ENCODE measurements around the gene SIRT7.
A peak's percentile ranks its signal among the peaks of the same experiment; 100 is the strongest.

The SIRT7 gene, protein sequence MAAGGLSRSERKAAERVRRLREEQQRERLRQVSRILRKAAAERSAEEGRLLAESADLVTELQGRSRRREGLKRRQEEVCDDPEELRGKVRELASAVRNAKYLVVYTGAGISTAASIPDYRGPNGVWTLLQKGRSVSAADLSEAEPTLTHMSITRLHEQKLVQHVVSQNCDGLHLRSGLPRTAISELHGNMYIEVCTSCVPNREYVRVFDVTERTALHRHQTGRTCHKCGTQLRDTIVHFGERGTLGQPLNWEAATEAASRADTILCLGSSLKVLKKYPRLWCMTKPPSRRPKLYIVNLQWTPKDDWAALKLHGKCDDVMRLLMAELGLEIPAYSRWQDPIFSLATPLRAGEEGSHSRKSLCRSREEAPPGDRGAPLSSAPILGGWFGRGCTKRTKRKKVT

DNA sequence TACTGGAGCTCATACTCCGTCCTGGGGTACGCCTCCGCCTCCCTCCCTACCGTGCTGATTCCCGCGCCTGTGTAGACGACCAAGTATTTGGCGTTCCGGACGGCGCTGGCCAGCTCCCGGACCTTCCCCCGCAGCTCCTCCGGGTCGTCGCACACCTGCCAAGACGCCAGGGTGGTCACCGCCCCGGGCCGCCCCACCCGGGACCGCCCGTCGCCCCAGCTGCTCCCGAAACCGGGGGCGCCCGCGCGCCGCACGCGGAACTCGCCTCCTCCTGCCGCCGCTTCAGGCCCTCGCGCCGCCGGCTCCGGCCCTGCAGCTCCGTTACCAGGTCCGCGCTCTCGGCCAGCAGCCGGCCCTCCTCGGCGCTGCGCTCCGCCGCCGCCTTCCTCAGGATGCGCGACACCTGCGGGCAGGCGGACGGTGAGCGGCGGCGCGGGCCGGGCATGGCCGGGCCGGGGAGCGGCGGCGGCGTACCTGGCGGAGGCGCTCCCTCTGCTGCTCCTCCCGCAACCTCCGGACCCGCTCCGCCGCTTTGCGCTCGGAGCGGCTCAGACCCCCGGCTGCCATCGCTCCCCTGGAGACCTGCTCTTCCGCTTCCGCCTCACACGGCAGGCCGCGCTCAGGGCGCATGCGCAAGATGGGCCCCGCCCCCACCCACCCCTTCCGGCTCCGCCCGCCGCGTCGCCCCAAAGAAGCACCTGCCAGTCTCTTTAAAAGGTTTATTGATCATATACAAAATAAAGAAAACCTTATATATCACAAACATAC, at the start of gene SIRT7:
Gene SIRT7 (minus strand): TSS at position 612 of the 768 bp plus-strand sequence. CDS start 45 bp downstream, at position 567.
- DNase-seq (ENCODE audit: low read depth): peak; percentile 49

DNA sequence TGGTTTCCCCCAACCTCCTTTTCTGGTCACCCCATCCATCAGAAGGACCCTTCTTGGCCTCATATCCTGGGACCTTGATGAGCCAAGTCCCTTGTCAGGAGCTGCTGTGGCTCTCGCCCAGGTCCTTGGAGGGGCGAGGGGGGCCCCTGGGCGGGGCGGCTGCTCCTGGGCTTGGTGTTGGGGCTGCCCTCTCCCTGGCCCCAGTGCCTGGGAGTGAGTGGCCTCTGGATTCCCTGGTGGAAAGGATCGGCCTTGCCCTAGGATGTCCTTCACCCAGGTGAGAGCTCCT, 49.2 kb upstream of the SIRT7 start:
- DNase-seq (ENCODE audit: low read depth): no peak

DNA sequence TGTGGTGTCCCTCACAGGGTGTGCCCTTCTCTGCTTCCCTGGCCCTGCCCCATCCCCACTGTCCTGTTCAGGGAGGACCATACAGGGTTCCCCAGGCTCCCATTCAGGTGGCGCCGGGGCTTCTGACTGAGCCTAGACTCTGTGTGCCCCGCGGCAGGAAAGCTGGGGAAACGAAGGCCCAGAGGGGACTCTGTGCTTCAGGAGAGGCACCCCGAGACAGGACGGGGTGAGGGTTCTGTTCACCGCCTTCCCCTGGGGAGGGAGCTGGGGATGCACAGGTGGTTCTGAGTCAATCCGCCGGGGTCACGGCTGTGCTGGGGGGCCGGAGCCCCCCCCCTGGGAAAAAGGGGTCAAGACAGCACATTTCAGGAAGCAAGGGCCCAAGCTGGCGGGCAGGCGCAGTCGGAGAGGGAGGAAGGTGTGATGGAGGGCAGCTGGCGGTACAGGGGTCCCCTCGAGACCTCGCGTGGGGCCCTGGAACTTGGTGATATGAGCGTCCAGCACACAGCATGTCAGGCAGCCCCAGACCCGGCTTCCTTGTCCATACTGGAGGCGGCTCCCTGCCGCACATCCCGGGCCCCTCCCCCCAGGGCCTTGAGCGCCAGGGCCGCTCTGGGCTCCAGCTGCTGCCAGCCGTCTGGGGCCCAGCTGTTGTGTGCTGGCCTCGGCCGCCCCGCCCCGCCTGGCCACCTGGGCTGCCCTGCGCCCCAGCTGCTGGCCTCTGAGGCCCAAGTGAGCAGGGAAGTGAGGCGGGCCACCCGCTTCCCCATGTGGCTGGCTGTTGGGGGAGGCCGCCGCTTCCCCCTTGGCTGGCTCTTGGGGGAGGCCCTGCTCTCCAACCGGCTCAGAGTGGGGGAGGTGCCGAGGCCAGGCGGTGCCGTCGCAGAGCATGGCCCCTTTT, 48.6 kb upstream of the SIRT7 start:
- no peak for DNase-seq (ENCODE audit: low read depth)

DNA sequence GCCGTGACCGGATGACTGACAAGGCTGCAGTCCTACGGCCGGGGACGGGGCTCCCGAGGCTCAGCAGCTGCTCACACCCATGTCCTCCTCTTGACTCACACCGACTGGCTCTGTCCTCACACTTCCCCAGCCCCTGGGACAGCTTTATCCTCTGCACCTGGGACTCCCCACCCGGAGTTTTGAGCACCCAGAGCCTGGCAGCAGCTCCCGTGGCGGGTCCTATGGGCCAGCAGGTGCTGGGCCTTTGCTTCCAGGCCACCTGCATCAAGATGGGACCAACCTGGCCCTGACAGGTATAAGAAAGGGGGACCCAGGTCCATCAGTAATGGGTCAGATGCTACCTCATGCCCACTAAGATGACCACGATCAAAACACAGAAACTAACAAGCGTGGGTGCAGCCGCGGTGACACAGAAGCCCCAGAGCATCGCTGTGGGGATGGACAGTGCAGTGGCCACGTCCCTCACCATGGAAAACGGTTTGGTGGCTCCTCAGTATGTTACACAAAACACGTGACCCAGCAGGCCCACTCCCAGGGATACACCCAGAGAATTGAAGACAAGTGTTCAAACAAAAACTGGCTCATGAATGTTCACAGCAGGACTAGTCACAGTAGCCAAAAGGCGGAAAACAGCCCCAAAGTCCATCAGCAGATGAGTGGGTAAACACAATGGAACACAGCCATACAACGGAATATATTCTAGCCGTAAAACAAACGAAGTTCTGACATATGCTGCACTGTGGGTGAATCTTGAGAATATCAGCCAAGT, 46.3 kb upstream of the SIRT7 start:
- no peak for DNase-seq (ENCODE audit: low read depth)

DNA sequence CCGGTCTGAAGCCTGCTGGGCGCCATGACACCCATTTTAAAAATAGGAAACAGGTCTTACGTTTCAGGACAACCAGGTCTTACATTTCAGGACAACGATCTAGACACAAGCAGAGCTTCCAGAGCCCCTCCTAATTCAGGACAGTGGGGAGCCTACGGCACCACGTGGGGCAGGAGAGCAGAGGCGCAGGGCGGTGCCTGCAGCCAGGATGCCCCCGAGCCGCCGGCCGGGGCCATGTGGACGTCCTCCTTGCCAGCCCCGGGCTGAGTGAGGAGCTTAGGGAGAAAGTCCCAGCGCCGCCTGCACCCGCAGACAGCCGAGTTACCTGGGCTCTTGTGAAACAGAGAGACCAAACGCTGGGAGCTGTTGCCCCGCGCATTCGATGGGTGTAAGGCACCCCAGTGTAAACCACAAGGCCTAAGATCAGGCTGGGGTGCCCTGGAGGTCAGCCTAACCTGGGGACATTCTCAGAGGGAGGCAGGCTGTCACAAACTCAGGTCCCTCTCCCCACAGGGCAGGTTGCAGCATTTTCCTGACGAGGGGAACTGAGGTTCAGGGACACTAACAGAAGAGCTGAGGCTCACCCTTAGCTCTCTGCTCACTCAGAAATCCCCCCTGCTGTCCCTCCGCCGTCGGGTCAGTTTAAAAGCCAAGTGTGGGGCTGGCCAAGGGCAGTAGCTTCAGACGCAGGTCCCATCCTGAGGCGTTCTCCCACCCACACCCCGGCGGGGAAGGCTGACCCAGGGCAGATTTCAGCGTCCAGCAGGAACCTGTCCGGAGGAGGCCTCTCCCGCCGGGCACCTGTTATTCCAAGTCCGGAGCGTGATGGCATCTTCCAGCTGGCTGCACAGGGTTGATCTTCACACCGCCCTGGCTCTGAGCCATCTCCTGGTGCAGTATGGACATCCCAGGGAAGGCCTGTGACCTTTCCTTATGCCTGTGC, 44.8 kb upstream of the SIRT7 start:
- no peak for DNase-seq (ENCODE audit: low read depth)

DNA sequence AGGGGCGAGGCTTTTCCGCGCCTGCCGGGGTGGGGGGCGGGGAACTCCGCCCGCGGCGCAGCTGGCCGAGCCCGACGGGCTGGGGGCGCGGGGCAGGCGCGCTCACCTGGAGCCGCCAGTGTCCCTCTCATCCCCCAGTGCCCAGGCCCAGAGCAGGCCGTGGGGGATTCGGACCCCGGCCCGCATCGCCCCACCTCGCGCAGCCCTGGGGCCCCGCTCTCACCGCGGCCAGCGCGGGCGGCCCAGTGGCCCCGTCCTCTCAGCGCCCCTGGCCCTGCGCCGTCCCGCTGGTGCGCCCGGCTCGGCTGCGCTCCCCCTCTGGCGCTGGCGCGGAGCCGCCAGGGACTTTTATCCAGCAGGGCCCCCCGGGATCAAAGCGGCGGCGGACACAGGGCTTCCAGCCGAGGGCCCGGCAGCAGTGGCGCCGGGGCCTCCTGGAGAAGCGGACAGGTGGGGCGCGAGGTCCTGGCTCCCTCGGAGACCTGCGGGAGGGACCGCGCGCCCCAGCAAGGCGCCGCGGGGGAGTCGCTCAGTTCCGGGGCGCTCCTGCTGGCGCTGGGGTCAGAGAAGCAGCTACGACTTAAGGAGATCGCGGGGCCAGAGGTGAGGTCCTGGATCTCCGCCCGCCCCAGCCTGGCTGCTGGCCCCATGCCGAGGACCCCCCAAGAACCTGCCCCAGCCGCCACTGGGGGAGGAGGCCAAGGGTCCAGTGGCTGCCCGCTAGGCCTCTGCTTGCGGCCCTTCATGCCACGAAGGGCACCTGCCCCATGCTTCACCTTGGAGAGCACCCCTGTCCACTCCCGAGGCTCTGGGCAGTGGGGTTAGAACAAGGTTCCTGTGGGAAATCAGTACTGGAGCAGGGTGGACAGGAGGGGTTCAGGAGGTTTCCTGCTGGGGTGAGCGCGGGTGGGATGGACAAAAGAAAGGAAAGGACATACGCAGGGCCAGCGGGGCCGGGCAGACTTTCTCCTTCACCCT, 43.8 kb upstream of the SIRT7 start:
- DNase-seq (ENCODE audit: low read depth): no peak

DNA sequence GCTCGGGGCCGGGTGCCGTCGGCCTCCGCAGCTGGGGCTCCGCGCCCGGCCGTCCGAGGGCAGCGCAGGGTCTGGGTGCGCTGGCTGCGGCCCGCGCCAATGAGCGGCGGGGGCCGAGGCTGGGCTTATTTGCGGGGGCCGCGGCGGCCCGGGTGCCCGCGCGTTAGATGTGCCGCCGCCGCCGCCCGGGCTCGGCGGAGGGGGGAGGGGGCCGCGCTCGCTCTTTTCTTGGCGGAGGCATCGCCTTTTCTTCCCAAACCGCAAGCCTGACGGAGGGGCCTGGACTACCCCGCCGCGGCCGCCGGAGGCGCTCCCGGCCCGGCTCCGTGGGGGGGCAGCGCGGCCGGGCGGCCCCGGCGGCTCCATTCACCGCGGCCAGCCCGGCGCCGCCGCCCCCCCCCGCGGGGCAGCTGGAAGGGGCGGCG, 43.1 kb upstream of the SIRT7 start, which contains the start of gene NOTUM:
Gene NOTUM (minus strand): TSS at position 101 of the 425 bp plus-strand sequence. CDS start 278 bp downstream, outside the sequence.
- DNase-seq (ENCODE audit: low read depth): no peak

DNA sequence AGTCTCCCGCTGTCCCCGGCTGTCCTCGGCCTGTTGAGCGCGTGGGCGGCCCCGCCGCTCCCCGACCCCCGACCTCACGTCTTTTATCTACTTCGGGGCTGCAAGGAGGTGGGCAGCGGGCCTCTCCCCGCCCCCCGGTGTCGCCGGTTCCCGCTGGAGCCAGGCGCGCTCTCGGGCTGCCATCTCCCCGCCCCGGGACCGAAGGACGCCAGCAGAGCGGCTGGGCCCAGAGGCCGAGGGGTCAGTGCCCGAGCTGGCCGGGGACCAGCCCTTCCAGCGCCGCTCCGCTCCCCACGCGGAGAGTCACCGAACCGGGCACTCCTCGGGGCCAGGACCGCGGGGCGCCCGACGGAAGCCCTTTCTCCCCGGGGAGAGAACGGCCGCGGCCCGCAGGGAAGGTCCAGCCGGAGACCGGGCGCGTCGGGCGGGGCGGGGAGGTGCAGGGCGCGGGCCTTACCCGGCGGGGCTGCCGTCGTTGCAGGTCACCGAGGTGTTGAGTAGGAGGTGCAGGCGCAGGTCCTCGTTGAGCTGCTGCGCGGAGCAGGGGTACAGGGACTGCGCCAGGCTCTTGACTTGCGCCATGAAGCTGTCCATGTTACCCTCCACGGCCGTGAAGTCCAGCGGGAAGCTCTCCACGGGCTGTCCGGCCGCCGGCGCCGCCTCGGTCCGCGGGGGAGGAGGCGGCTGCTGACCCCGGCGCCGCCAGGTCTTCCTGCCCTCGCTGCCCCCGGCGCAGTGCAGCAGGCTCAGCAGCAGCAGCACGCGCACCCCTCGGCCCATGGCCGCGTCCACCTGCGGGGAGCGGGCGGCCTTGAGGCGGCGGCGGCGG, 42.4 kb upstream of the SIRT7 start:
- DNase-seq (ENCODE audit: low read depth): no peak

DNA sequence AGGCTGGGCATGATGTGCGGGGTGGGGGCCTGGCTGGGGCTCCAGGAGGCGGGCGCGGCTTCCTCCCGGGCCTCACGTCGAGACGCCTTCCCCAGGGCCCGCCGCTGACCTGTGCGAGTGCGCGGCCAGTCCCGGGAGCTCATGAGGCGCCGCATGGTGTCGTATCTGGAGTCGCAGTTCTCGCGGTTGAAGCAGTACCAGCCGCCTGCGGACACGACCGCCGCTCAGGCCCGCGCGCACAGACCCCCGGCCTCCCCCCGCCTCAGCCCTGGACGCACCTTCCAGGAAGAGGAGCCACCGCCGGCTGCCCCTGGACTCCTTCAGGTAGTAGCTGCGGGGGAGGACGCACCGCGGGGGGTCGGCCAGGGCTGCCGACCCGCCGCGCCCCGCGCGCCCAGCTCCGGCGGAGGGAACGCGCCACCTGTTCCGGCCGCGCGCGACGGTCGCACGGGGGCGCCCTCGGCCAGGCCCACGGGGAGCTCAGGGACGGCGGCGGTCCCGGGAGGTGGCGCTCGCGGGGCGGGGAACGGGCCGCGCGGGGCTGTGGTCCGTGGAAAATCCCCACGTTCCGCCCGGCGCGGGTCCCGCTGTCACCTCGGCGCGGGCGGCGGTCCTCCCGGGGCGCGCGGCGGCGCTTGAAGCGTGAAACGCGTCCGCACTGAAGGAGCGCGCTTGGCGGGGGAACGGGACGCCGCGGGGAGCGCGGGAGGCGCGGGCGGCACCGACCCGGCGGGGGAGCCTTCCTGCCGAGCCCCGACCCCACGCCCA, 41.6 kb upstream of the SIRT7 start:
- peak; percentile 62 for DNase-seq (ENCODE audit: low read depth)

DNA sequence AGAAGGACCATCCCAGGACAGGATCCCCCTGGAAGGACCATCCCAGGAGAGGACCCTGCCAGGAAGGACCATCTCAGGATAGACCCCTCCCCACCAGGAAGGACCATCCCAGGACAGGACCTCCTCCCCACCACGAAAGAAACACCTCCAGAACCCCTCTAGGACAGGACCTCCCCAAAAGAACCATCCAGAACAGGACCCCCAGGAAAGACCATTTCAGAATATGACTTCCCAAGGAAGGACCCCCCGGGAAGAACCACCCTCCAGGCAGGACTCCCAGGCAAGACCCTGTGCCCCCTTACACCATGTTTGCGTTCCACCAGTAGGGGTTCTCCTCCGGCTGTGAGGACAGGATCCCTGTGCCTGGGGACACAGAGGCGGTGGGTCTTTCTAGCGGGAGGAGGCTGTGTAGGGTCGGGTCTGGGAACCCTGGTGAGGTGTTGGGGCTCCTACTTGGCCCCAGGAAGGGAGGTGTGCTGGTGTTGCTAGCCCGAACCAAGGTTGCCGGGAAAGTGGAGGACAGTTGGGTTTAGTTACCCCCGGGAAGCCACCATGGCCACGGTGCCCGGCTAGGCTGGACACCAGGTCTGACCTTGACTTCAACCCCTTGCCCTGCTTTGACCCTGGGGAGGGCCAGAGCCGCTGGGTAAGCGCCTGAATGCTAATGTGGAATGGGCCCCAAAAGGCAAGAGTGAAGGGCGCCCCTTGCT, 40.8 kb upstream of the SIRT7 start:
- no peak for DNase-seq (ENCODE audit: low read depth)

DNA sequence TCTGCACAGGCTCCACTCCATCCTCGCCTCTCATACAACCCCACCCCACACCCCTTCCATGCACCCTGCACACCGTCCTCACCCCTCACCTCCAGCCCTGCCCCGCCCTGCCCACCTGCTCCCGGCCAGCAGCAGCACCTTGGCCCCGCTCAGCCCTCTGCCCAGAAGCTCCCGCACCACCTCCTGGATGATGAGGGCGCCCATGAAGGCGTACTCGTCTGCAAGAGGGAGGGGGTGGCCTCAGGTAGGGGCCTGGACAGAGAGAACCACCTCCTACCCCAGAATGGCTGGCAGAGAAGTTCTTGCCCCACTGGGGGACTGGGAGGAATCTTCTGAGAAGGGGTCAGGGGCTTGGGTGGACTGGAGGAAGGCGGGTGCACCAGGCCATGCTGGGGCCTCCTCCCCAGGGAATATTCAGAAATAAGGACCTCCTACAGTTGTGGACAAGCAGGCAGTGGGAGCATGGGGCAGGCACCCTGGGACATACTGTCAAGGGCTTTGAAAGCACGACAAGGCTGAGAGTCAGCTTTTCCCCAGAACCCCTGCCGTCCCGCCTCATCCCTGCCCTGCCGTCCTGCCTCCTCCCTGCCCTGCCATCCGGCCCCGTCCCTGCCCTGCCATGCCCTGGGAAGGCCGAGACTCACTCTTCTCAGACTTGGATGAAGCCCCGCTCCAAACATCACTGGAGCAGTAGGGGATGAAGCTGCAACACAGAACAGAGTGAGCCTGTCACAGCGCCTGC, 39.9 kb upstream of the SIRT7 start:
- DNase-seq (ENCODE audit: low read depth): no peak

DNA sequence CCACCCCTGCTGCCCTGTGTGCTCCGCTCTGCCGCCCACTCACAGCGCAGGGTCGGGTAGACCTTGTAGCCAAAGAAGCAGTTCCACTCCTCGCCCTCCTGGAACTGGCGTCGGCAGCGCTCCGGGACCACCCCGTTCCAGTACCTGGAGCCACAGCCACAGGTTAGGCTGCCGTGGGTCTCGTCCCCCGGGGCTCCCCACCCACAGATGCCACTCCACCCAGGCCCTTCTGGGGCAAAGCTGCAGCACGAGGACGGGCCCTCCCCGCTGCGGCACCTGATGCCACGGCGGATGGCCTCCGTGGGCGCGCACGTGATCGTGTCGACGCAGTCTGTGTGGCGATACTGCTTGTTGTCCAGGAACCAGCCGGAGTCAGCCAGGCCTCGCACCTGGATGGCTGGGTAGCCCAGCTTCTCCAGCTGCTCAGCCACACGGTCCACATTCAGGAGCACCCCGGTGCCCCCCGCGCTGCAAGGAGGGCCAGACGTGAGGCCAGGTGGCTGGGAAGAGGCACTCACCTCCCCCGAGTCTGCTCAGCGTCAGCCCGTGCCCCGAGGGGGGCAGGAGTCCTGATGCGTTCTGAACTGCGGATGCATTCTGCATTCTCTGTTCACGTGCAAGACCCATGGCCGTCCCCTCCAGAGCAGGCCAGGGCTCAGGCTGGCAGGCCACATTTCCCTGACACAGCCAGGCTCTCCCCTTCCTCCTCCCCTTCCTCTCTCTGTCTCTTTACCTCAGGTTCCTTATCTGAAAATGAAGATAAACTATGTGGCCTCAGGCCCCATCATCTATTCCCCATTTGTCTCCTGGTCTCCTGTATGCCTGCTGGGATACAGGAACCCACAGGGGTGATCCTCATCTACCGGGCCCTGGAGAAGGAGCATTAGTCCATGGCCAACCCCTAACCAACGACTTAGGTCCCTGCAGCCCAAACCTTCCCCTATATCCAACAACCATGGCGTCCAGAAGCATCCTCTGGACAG, 38.9 kb upstream of the SIRT7 start:
- DNase-seq (ENCODE audit: low read depth): no peak

DNA sequence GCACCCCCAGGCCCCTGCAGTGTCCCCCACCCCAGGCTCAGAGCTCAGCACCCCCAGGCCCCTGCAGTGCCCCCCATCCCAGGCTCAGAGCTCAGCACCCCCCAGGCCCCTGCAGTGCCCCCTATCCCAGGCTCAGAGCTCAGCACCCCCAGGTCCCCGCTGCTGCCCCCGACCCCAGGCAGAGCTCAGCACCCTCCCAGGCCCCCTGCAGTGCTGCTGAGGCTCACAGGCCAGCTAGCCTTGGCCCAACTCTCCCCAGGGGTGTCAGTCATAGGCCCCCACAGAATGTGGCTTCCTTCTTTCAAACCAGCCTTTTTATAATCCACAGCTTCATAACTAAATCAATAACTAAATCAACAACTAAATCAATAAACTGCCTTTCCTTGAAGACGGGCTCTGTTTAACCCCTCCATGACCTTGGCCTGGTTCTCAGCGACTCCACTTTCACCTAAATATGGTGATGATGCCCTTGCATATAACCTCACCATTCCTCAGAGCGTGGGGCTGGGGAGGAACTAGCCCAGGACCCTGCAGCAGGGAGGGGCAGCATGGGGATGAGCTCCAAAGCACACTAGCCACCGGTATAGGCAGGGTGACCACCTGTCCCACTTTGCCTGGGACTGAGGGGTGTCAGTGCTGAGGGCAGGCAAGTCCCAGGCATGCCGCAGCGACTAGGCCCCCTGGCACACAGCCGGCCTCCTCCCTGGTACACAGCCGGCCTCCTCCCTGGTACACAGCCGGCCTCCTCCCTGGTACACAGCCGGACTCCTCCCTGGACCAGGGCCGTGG, 38.0 kb upstream of the SIRT7 start:
- DNase-seq (ENCODE audit: low read depth): no peak

DNA sequence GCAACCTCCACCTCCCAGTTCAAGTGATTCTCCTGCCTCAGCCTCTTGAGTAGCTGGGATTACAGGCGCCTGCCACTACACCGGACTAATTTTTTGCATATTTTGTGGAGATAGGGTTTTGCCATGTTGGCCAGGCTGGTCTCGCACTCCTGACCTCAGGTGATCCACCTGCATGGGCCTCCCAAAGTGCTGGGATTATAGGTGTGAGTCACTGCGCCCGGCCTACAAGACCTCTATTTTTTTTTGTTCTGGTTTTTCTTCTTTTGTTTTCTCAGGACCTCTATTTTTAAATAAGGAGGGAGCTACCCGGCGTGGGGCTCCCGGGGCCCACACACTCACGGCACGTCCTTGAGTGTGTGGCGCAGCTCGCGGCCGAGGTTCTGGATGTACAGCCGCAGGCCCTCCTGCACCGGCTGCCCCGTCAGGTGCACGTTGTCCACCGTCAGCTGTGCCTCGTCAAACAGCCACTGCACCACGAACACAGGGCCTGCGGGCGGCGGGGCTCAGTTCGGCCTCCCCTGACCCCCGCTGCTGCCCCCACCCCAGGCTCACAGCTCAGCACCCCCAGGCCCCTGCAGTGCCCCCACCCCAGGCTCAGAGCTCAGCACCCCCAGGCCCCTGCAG, 37.2 kb upstream of the SIRT7 start:
- DNase-seq (ENCODE audit: low read depth): no peak
